ENCODE measurements around the gene SOX13. TPM values are rescaled to one million over a fixed set of nuclear protein-coding genes. Genes with fewer than 3 reads are reported as not detected.

The SOX13 gene
- total RNA-seq, 4 donors from 2014 or later: 51.8 to 108 (median 105) TPM

- TF ChIP-seq POLR2A (IDR thresholded peaks at IDR 0.05): no peak
- no peak for TF ChIP-seq EP300 (IDR thresholded peaks at IDR 0.05)
- TF ChIP-seq, protein P1, sequence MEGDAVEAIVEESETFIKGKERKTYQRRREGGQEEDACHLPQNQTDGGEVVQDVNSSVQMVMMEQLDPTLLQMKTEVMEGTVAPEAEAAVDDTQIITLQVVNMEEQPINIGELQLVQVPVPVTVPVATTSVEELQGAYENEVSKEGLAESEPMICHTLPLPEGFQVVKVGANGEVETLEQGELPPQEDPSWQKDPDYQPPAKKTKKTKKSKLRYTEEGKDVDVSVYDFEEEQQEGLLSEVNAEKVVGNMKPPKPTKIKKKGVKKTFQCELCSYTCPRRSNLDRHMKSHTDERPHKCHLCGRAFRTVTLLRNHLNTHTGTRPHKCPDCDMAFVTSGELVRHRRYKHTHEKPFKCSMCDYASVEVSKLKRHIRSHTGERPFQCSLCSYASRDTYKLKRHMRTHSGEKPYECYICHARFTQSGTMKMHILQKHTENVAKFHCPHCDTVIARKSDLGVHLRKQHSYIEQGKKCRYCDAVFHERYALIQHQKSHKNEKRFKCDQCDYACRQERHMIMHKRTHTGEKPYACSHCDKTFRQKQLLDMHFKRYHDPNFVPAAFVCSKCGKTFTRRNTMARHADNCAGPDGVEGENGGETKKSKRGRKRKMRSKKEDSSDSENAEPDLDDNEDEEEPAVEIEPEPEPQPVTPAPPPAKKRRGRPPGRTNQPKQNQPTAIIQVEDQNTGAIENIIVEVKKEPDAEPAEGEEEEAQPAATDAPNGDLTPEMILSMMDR (IDR thresholded peaks at IDR 0.05): no peak
- H3K4me1 ChIP-seq: peaks cover 0 to 41% (median 5%) of the 10 kb centered on the region in 4 donors
- H3K27ac ChIP-seq: no peak overlapping the region
- no peaks in the 10 kb centered on the region for H3K9me3 ChIP-seq
- no peak for DNase-seq (ENCODE audit: low spot score in 2 of 2)
- H3K4me3 ChIP-seq: no peak overlapping the region
- no peaks in the 10 kb centered on the region for H3K27me3 ChIP-seq
- no peaks in the 10 kb centered on the region for H3K36me3 ChIP-seq
- WGBS, 2 donors: 91 to 96% methylated on average over 5 of the region's 5 CpGs
Observed at GRCh38 chr1:204153667-204154066, 80.8 kb downstream of the SOX13 start.

DNA sequence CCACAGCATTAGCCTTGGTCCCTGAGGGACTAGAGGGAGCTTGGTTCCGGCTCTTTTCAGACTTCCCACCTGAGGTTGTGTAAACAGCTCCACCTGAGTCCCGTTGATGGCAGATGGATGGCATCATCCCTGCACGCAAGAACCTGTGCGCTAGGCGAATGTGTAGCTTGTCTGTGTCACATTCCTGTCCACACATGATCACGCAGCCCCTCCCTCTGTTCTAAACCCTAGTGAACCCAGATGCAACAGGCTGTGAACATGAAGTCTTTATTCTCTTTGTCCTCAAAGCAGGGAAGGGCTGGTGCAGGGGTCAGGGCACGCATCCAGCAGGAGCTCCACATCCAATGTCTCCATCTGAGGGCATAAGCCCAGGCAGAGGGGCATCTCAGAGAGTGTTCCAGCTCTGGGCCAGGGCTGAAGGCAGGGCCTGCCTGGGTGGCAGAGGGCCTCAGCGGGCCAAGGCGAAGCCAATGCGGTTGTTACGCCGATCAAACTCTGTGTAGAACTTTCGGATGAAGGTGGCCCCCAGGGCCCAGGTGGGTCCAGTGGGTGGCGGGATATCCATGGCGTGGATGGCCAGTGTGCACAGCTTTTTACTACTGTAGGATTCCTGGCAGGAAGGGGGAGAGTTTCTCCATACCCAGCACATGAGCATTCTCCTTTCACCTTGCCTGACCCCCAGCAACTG, 81.8 kb downstream of the SOX13 start:
- Histone ChIP-seq H3K9me3 (no peaks in the 10 kb centered on the region), H3K27me3 (no peaks in the 10 kb centered on the region), H3K4me1 (peaks cover 0 to 30% (median 5%) of the 10 kb centered on the region in 4 donors), H3K27ac (no peak overlapping the region), H3K36me3 (no peaks in the 10 kb centered on the region), H3K4me3 (no peak overlapping the region)
- no peak for DNase-seq (ENCODE audit: low spot score in 2 of 2)
- 87 to 92% methylated on average over 15 of the region's 15 CpGs for WGBS, 2 donors
- TF ChIP-seq, protein P1 (IDR thresholded peaks at IDR 0.05): no peak
- TF ChIP-seq EP300 (IDR thresholded peaks at IDR 0.05) (no peak), POLR2A (IDR thresholded peaks at IDR 0.05) (no peak)

- WGBS, 2 donors: 90 to 93% methylated on average over 8 to 10 of the region's 10 CpGs
- no peak for DNase-seq (ENCODE audit: low spot score in 2 of 2)
- Histone ChIP-seq H3K36me3 (no peaks in the 10 kb centered on the region), H3K27ac (no peak overlapping the region), H3K4me3 (no peak overlapping the region), H3K27me3 (peaks cover 0 to 2% of the 10 kb centered on the region in 2 donors), H3K9me3 (no peaks in the 10 kb centered on the region), H3K4me1 (peaks cover 0 to 19% (median 5%) of the 10 kb centered on the region in 4 donors)
- TF ChIP-seq POLR2A (IDR thresholded peaks at IDR 0.05): no peak
- TF ChIP-seq, protein P1 (IDR thresholded peaks at IDR 0.05): no peak
- TF ChIP-seq EP300 (IDR thresholded peaks at IDR 0.05): no peak
Observed at GRCh38 chr1:204155881-204156280, 83.0 kb downstream of the SOX13 start.

- Histone ChIP-seq H3K27me3 (peaks cover 0 to 11% of the 10 kb centered on the region in 2 donors), H3K36me3 (no peaks in the 10 kb centered on the region), H3K27ac (no peak overlapping the region), H3K9me3 (no peaks in the 10 kb centered on the region), H3K4me1 (peaks cover 0 to 8% (median 0%) of the 10 kb centered on the region in 4 donors), H3K4me3 (no peak overlapping the region)
- no peak for DNase-seq (ENCODE audit: low spot score in 2 of 2)
- WGBS, 2 donors: 54 to 55% methylated on average over 6 of the region's 6 CpGs
- TF ChIP-seq EP300 (IDR thresholded peaks at IDR 0.05) (no peak), POLR2A (IDR thresholded peaks at IDR 0.05) (no peak)
- TF ChIP-seq, protein P1 (IDR thresholded peaks at IDR 0.05): no peak
Observed at GRCh38 chr1:204157962-204158361, 85.0 kb downstream of the SOX13 start.

- peaks cover 0 to 4% (median 0%) of the 10 kb centered on the region in 4 donors for H3K4me1 ChIP-seq
- no peak overlapping the region for H3K27ac ChIP-seq
- TF ChIP-seq EP300 (IDR thresholded peaks at IDR 0.05) (no peak), POLR2A (IDR thresholded peaks at IDR 0.05) (no peak)
- TF ChIP-seq, protein P1 (IDR thresholded peaks at IDR 0.05): no peak
- H3K27me3 ChIP-seq: peaks cover 0 to 17% of the 10 kb centered on the region in 2 donors
- H3K9me3 ChIP-seq: no peaks in the 10 kb centered on the region
- H3K4me3 ChIP-seq: no peak overlapping the region
- WGBS, 2 donors: 61 to 64% methylated on average over 14 of the region's 14 CpGs
- no peaks in the 10 kb centered on the region for H3K36me3 ChIP-seq
- DNase-seq (ENCODE audit: low spot score in 2 of 2): no peak
Observed at GRCh38 chr1:204161609-204162493, 88.9 kb downstream of the SOX13 start.

Data from tibial nerve (tissue), 4 donors.